Putamen (tissue), 1 donor: ENCODE results near the gene ZNF526.

Source experiments
- DNase-seq: peaks from one replicate; pipeline ENCODE4 v3.0.0-alpha.2; 2016; ENCODE audit warnings: low spot score

The ZNF526 gene, protein sequence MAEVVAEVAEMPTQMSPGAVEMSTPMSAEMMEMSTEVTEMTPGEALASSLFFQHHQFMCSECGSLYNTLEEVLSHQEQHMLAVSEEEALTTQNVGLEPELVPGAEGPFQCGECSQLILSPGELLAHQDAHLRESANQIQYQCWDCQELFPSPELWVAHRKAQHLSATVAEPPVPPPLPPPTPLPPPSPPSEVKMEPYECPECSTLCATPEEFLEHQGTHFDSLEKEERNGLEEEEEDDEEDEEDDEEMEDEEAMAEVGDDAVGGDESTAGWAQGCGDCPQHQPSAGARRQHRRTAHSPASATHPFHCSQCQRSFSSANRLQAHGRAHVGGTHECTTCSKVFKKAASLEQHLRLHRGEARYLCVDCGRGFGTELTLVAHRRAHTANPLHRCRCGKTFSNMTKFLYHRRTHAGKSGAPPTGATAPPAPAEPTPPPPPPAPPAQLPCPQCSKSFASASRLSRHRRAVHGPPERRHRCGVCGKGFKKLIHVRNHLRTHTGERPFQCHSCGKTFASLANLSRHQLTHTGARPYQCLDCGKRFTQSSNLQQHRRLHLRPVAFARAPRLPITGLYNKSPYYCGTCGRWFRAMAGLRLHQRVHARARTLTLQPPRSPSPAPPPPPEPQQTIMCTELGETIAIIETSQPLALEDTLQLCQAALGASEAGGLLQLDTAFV

DNA sequence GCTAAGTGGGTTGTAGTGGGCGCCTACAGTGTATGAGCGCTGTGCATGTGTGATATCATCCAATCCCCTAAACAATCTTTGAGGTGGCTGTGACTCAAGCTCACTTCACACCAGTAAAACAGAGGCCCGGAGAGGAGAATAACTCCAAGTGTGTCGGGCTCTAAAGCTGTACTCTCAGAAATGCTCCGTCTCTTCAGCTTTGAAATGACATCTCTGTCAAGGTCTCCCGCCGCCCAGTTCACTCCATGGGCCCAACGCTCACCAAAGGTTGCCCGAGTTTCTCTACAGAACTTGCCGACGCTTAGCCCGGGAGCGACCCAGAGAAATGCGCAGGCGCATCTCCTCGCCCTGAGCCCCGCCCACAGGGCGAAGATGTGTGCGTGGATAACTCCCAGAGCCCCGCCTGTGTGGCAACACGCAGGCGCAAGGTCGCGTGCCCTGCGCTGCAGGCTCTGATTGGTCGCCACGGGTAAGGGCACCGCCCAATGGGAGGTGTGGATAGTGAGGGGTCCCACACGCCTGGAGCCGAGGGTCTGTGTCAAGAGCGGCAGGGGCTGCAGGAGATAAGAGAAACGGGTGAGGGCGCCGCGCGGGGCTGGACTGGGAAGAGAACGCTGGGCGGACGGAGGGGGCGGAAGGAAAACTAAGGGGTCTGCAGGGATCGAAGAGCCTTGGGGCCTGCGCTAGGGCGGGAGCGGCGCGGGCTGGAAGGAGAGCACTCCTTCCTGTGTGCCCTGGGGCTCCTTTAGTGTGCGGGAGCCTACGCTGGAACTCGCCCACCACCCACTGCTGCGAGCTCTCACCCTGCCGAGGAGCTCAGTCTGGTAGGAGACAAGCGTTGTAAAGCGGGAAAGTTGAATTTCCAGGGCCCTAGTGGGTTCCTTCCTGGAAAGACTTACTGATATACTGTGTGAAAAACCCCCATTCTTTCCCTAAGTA, at the start of gene ZNF526:
Gene ZNF526, plus strand, starts transcription at position 501 of the 939 bp plus-strand sequence. CDS start 4,092 bp downstream, outside the sequence.
- DNase-seq: peak; percentile 96

GRCh38 chr19:42170715-42171114, 49.4 kb upstream of the ZNF526 start:
- DNase-seq: no peak

- no peak for DNase-seq
These were observed 47.9 kb upstream of the ZNF526 start for GRCh38 chr19:42172261-42172660.

DNA sequence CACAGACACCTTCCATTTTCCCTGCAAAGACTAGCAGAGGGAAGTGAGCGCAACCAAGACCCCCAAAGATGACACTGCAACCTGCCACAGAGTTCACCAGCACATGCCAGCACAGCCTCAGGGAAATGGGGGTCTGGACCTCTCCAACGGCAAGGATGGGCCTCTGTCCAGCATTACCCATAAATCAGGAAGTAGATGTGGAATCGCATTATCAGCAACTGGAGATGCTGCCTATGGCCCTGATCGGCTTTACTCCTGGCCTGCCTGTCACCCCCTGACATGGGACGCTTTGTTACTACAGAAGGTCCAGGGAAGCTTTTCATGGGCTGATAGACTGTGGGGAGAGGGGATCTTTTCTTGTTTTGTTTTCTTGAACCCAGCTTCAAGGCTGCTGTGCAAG, 46.4 kb upstream of the ZNF526 start:
- DNase-seq: no peak

DNA sequence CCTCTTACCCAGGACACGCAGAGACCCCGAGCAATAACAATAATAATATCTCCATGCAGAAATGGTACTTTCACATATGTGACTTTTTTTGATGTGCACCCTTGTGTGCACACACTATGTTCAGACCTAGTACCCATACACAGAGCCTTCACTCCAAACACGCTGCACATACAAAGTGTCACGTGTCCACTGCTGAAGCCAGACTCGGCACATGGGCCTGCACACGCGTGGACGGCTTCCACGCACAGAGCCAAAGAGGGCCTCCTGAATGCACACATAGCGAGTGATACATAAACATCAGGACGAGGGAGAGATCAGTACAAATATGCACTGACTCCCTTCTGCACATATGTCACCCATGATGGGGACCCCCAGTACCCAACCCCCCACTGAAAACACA, 45.9 kb upstream of the ZNF526 start:
- DNase-seq: no peak

DNA sequence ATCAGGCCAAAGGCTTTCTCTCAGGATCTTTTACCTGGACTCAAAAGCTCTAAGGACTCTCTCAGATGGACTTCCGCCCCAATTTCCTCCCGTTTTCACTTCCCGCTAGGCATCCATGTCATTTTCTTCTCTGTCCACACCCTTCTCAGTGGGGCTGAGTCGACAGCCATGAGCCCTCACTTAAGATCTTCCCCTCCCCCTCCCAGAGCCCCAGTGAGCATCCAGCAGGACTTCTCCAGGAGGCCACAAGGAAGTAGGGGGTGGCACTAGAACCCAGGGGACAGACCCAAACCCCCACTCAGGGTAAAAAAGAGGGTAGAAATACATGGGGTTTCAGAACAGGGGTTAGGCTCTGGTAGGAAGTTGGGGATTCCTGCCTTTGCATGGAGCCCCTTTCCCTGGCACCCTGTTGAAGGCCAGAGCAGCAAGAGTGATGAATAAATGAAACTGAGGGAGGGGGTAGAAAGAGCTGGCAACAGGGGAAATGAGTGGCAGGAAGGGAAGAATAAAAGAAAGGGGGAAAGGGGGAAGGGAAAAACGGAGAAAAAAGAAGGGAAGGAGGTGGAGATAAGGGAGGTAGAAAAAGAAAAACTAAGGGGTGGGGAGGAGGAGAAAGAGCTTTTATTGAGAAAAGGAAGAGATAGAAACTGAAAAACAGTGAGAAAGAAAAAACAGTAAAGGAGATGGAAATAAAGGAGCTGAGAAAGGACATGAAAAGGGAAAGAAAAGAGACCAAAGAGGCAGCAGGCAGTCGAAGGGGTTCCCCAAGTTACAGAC, 45.0 kb upstream of the ZNF526 start:
- DNase-seq: no peak

DNA sequence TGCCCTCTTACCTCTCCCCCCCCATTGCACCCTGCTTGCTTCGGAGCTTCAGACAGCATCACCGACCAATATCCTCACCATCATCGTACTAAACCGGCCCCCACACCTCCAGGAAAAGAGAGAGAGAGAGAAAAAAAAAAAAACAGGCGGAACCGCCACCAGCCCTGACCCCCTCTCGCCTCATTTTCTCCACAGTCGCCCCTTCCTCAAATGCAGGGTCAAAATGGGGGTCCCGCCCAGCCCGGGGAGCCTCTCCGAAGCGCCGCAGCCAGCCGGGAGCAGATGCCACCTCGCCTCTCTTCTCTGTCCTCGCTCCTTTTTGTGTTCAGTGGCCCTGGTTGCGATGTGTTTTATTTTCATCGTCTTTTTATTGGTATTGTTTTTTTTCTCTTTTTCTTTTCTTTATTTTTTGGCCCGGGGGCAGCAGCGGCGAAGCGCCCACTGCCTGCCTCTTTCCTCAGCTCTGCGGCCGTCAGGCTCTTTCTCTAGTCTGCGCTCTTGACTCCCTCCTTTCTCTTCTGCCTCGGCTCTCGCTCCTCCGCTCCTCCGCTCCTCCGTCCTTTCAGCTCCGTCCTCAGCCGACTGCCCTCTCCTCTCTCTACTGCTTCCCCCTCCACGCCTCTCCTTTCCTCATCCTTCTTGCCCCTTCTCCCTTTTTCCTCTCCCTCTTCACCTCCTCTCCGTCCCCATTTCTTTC, 44.0 kb upstream of the ZNF526 start:
- peak; percentile 15 for DNase-seq

DNA sequence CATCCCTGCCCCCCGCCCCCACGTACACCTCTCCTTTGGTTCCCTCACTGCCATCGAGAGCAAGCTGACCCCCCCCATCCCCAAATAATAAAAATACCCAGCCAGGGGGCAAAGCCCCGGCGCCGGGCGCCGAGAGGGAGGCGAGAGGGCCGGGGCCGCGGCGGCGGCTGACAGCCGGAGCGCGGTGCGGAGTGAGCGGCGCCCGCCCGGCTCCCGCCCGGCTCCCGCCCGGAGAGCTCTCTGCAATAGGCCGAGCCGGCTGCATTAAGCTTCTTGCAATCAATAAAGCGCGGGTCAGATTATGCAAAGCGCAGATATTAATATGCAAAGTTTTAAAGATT, 43.5 kb upstream of the ZNF526 start:
- DNase-seq: no peak

DNA sequence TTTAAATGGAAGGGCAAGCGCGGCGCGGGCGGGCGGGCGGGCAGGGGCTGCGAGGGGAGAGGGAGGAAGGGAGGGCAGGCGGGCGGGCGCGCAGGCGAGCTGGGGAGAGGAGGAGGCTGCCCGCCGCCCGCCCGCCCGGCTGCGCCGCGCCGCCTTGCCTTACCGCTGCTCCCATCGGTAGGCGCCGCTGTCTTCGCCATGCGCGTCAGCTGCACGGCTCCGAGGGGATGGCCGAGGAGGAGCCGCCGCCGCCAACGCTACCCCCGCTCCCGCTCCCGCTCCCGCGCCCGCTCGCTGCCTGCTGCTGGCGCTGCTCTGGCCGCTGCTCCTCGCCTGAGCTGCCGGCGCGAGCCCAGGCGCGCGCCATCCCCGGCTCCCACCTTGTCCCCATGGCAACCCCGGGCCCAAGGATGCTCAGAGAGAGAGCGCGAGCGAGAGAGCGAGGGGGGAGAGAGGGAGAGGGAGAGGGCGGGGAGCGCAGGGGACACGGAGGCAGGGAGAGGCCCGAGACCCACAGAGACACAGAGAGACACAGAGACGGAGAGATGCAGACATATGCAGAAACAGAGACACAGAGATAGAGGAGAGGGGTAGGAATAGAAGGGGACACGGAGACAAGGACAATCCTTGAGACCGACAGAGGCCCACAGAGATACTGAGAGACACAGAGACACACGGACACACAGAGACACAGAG, 43.0 kb upstream of the ZNF526 start:
- peak; percentile 72 for DNase-seq

- DNase-seq: no peak
These were observed 42.5 kb upstream of the ZNF526 start for GRCh38 chr19:42177686-42178019.

DNA sequence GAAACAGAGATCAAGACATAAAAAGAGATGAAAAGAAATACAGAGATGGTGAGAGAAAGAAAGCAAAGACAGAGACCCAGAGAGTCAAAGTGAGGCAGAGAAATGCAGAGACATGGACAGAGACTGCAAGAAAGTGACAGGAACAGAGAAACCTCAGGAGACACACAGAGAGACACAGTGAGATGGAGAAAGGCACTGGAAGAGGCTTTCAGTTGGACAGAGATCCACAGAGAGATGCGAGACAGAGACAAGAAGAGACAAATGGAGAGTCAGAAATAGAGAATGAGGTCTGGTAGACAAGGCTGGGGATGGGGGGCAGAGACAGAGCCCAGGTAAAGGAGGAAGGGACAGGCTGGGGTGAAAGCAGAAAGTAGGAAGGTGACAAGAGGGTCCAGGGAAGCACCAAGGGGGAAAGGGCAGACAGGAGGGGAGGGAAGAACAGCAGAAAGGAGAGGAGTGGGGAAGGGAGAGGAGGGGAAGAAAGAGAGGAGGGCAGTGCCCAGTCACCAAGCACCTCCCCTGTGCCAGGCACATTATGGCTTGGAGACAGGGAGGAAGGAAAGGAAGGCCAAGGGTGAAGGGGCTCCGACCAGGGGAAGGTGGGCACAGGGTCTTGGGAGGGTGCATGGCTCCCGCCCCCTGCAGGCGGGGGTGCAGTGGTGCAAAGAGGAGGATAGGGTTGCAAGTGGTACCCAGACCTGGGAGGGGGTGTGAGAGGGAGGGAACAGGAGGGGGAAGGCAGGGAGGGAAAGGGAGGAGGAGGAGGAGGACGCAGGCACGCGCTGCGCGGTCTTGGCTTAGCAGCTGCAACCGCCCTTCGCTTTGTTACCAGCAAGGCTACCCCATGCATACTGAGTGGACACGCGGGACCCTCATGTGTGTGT, 41.1 kb upstream of the ZNF526 start:
- DNase-seq: no peak

DNA sequence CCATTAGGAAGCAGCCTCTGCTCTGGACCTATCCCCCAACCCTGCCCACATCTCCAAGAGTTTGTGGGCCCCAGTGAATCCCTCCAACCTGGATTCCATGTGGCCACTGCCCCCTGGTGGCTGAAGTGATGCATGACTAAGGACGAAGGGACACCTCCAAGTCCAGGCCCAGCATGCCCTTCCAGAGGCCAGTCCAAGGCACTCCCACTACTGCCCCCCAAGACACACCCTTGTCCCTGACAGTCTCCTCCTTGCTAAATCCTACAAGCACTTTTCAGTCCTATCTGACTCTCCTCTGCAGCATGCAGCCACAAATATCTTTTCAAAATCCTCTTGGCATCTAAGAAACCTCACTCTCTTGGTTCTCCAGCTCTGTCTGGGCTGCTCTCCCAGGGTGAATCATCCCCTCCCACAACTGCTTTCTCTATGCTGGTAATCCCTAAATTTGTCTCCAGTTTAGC, 35.7 kb upstream of the ZNF526 start:
- DNase-seq: peak; percentile 53

DNA sequence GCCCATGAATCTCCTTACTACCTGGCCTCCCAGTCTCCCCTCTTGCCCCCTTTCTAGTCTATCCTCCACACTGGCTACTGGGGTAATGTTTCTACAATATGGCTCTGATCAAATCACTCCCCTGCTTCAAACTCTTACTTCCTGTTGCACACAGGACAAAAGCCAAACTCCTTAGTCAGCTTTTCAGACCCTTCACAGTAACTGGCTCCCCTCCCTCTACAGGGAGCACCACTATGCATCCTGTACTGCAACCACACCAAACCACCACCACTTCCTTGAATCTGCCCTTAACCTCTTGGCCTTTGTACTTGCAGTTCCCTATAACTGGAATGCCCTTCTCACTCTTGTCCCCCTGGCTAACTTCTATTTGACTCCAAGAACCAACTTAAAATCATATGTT, 34.8 kb upstream of the ZNF526 start:
- no peak for DNase-seq

GRCh38 chr19:42188665-42189064, 31.4 kb upstream of the ZNF526 start:
- DNase-seq: no peak

DNA sequence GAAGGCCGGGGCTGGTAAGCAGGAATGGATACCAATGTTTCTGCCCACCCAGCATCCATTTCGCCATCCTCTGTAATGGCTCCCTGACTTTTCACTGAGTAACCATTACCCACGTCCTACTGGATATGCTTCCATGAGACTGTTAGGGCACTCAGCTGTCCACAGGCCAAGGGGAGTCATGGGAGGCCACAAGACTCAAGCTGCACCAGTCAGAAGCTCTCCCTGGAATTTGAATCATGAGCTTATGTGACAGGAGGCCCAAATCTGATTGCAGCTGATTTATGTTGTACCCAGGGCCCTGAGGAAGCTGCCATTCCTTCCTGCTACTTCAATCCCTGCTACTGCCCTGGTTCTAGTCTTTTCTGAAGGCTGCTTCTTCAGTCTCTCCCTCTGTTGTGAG, 31.0 kb upstream of the ZNF526 start:
- no peak for DNase-seq

DNA sequence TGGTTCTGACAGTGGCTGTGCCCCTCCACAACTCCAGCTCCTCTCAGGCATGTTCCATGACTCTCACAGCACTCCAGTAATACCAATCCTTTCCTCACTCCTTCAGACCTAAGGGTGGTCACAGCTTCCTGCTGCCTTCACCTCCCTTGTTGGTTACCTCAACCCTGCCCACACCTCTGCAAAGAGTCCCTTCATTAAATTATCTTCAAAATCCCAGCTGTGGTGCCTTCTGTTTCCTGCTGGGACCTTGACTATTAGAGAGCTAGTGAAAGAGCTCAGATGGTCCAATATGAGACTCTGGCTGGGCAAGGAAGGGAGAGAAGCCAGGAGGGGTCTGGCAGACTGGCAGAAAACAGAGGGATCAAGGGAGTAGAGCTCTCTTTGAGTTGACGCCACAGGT, 28.8 kb upstream of the ZNF526 start:
- no peak for DNase-seq

- DNase-seq: no peak
These were observed 28.3 kb upstream of the ZNF526 start for GRCh38 chr19:42191855-42192254.

- no peak for DNase-seq
These were observed 26.8 kb upstream of the ZNF526 start for GRCh38 chr19:42193294-42193693.

GRCh38 chr19:42193706-42194105, 26.4 kb upstream of the ZNF526 start:
- DNase-seq: no peak
